Nephron (organoid): ENCODE measurements around the gene CDH4.

Source experiments
- H3K27ac Mint-ChIP-seq, 3 experiments: 2 replicates each; pipeline ENCODE4 v1.8.0; 2020; ENCODE audit warnings: mixed read lengths in 3 of 3, mild to moderate bottlenecking in 2 of 3, moderate library complexity in 1 of 3
- H3K27me3 Mint-ChIP-seq: 2 replicates; pipeline ENCODE4 v1.8.0; 2021; ENCODE audit warnings: low read depth, mild to moderate bottlenecking, moderate library complexity, mixed read lengths
- H3K36me3 Mint-ChIP-seq: 2 replicates; pipeline ENCODE4 v1.8.0; 2020; ENCODE audit warnings: low read depth, mixed read lengths
- H3K4me1 Mint-ChIP-seq: 2 replicates; pipeline ENCODE4 v1.8.0; 2020; ENCODE audit warnings: mixed read lengths
- H3K4me3 Mint-ChIP-seq, 3 experiments: 2 replicates each; pipeline ENCODE4 v1.8.0; 2020; ENCODE audit warnings: mild to moderate bottlenecking in 3 of 3, mixed read lengths in 3 of 3, moderate library complexity in 2 of 3
- H3K9me3 Mint-ChIP-seq: 2 replicates; pipeline ENCODE4 v1.8.0; 2020; ENCODE audit warnings: mixed read lengths
- TF ChIP-seq, protein P1 (sequence below), 3 experiments: fragments of 200-600 bp; sonication (generic); IDR thresholded peaks; one replicate each; pipeline ENCODE4 v1.5.0; 2021; ENCODE audit warnings: antibody characterized with exemption in 3 of 3; ENCODE audit not compliant: unreplicated experiment in 3 of 3

The CDH4 gene

GRCh38 chr20:61588411-61589385, 336.6 kb downstream of the CDH4 start:
- Mint-ChIP-seq H3K4me3 (peak overlapping the region in 1 of 3 experiments; percentile 0), H3K27me3 (peaks cover 52% of the 10 kb centered on the region), H3K9me3 (peaks cover 16% of the 10 kb centered on the region), H3K4me1 (peaks cover 24% of the 10 kb centered on the region), H3K36me3 (no peaks in the 10 kb centered on the region), H3K27ac (peak overlapping the region in 1 of 3 experiments; percentile 0)
- TF ChIP-seq, protein P1, sequence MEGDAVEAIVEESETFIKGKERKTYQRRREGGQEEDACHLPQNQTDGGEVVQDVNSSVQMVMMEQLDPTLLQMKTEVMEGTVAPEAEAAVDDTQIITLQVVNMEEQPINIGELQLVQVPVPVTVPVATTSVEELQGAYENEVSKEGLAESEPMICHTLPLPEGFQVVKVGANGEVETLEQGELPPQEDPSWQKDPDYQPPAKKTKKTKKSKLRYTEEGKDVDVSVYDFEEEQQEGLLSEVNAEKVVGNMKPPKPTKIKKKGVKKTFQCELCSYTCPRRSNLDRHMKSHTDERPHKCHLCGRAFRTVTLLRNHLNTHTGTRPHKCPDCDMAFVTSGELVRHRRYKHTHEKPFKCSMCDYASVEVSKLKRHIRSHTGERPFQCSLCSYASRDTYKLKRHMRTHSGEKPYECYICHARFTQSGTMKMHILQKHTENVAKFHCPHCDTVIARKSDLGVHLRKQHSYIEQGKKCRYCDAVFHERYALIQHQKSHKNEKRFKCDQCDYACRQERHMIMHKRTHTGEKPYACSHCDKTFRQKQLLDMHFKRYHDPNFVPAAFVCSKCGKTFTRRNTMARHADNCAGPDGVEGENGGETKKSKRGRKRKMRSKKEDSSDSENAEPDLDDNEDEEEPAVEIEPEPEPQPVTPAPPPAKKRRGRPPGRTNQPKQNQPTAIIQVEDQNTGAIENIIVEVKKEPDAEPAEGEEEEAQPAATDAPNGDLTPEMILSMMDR (IDR thresholded peaks at IDR 0.05; ENCODE audit: unreplicated experiment in 3 of 3) = no peak

DNA sequence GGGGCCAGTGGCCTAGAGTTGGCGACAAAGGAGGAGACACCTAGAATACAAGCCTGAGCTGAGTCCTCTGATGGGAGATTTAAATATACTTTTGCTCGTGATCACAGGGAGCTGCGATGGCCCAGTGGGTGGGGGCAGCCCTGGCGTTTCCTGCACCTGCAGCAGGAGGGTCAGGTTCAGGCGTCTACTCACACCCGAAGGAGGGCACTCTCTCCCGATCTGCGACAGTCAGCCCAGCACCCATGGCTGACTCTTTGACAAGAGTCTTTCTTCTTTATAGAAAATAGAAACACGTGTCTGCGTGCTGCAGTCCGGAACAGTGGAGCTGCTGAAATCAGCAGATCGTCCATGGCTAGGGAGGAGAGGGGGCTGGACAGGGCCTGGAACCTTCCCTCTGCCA, 338.2 kb downstream of the CDH4 start:
- no peaks in the 10 kb centered on the region for H3K36me3 Mint-ChIP-seq
- H3K27me3 Mint-ChIP-seq = peaks cover 42% of the 10 kb centered on the region
- H3K4me1 Mint-ChIP-seq = peaks cover 18% of the 10 kb centered on the region
- no peak overlapping the region for H3K27ac Mint-ChIP-seq
- TF ChIP-seq, protein P1 (IDR thresholded peaks at IDR 0.05; ENCODE audit: unreplicated experiment in 3 of 3) = no peak
- no peak overlapping the region for H3K4me3 Mint-ChIP-seq
- peaks cover 21% of the 10 kb centered on the region for H3K9me3 Mint-ChIP-seq

DNA sequence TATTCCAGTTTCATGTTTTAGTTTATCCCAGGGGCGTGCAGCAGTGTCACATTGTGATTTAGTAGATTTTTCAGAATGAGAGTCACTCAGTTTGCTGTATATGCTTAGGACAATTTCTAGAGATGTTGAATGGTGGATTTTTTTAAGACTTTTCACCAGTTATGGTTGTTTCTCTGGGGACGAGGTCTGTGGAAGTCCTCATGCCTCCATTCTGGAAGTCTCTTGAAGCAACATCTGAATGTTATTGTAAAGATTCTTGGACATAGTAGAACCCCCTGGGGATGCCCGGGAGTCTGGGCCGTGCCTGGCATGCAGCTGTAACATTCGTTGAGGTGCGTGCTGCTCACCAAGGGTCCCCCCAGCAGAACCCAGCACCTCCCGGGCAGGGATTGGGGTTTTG, 341.5 kb downstream of the CDH4 start:
- TF ChIP-seq, protein P1 (IDR thresholded peaks at IDR 0.05; ENCODE audit: unreplicated experiment in 3 of 3) = no peak
- peaks cover 33% of the 10 kb centered on the region for H3K9me3 Mint-ChIP-seq
- H3K36me3 Mint-ChIP-seq = peaks cover 3% of the 10 kb centered on the region
- H3K4me1 Mint-ChIP-seq = peaks cover 9% of the 10 kb centered on the region
- no peak overlapping the region for H3K27ac Mint-ChIP-seq
- H3K27me3 Mint-ChIP-seq = peaks cover 41% of the 10 kb centered on the region
- no peak overlapping the region for H3K4me3 Mint-ChIP-seq

- Mint-ChIP-seq H3K36me3 (peaks cover 3% of the 10 kb centered on the region), H3K27me3 (peaks cover 34% of the 10 kb centered on the region), H3K9me3 (peaks cover 33% of the 10 kb centered on the region), H3K4me3 (no peak overlapping the region), H3K27ac (no peak overlapping the region), H3K4me1 (peaks cover 2% of the 10 kb centered on the region)
- TF ChIP-seq, protein P1 (IDR thresholded peaks at IDR 0.05; ENCODE audit: unreplicated experiment in 3 of 3) = no peak
Observed at GRCh38 chr20:61594198-61594597, 342.1 kb downstream of the CDH4 start.

GRCh38 chr20:61595216-61595615, 343.2 kb downstream of the CDH4 start:
- Mint-ChIP-seq H3K4me1 (no peaks in the 10 kb centered on the region), H3K4me3 (no peak overlapping the region), H3K36me3 (peaks cover 3% of the 10 kb centered on the region), H3K9me3 (peaks cover 33% of the 10 kb centered on the region), H3K27ac (no peak overlapping the region), H3K27me3 (peaks cover 34% of the 10 kb centered on the region)
- TF ChIP-seq, protein P1 (IDR thresholded peaks at IDR 0.05; ENCODE audit: unreplicated experiment in 3 of 3) = no peak
